LNCaP clone FGC (cell line): Measurements from ENCODE around the gene REL.

Experiments
- DNase-seq: peaks from one replicate; pipeline ENCODE4 v3.0.0-alpha.2; 2011; ENCODE audit warnings: low read depth
- H3K4me3 ChIP-seq: 2 replicates; pipeline ENCODE4 v1.5.1; 2011; ENCODE audit warnings: mild to moderate bottlenecking, low read depth, low read length, control low read depth
- TF ChIP-seq, protein P1 (sequence below): IDR thresholded peaks from 2 replicates; pipeline ENCODE4 v1.5.1; 2012; ENCODE audit warnings: mild to moderate bottlenecking; ENCODE audit not compliant: control insufficient read depth, insufficient read depth; ENCODE audit errors: extremely low read depth

Gene REL

DNA sequence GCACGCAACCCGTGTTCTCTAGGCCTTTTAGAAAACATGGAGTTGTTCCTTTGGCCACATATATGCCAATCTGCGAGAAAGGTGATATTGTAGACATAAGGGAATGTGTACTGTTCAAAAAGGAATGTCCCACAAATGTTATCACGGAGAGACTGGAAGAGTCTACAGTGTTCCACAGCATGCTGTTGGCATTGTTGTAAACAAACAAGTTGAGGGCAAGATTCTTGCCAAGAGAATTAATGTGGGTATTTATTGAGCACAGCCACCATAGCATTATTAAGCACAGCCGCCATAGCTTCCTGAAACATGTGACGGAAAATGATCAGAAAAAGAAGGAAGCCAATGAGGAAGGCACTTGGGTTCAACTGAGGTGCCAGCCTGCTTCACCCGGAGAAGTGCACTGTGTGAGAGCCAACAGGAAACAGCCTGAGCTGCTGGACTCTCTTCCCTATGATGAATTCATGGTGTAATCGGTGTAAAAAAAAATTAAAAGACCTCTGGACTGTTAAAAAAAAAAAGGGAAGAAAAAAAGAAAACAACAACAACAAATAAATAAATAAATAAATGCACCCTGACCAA, 29.0 kb upstream of the REL start:
- peak; percentile 52 for DNase-seq
- TF ChIP-seq, protein P1, sequence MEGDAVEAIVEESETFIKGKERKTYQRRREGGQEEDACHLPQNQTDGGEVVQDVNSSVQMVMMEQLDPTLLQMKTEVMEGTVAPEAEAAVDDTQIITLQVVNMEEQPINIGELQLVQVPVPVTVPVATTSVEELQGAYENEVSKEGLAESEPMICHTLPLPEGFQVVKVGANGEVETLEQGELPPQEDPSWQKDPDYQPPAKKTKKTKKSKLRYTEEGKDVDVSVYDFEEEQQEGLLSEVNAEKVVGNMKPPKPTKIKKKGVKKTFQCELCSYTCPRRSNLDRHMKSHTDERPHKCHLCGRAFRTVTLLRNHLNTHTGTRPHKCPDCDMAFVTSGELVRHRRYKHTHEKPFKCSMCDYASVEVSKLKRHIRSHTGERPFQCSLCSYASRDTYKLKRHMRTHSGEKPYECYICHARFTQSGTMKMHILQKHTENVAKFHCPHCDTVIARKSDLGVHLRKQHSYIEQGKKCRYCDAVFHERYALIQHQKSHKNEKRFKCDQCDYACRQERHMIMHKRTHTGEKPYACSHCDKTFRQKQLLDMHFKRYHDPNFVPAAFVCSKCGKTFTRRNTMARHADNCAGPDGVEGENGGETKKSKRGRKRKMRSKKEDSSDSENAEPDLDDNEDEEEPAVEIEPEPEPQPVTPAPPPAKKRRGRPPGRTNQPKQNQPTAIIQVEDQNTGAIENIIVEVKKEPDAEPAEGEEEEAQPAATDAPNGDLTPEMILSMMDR = no peak
- H3K4me3 ChIP-seq = no peak overlapping the region

DNA sequence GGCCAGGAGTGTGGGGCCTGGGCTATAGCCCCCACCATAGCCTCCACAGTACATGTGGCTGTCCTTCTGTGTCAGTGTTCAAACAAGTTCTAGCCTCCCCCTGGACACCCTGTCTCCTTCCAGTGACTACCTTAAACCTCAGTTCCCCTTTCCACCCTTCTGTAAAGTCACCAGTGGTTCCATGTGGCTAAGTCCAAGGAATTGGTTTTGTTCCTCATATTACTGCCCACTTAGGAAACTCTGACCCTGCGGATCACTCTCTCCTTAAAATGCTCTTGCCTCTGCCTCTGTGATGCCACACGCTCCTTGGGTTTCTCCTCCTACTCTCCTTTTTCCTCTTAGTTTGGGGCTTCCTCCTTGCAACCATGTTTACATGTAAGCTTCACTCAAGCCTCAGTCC, 27.8 kb upstream of the REL start:
- DNase-seq = no peak
- no peak overlapping the region for H3K4me3 ChIP-seq
- TF ChIP-seq, protein P1 = no peak

DNA sequence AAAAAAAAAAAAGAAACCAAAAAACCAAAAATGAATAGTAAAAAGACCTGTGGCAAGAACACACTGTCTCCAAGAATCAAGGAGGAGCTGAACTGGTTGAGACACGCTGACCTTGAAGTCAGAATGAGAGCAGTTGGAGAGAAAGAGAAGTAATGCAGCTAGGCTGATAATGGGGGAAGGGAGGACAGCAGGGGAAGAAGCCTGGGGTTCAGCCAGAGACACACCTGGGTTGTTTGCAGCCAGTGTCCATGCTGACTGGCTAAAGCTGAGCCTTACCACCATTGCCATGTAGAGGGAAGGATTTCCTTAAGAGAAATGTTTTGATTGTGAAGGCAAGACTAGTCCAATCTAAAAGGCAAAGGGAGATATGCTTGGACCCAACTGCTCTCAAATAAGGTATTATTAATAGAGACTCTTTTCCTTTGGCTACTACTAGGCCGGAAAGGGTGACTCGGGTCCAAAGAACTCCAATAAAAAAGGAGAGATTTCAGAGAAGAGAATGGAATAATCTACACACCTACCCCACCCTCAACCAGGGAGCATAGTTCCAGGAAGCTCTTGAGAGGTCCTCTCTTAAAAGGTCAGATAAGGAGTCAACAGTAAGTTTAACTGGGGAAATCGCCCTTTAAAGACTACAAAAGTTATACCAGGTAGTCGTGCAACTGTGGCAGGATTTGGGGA, 25.2 kb upstream of the REL start:
- DNase-seq = no peak
- TF ChIP-seq, protein P1 = no peak

DNA sequence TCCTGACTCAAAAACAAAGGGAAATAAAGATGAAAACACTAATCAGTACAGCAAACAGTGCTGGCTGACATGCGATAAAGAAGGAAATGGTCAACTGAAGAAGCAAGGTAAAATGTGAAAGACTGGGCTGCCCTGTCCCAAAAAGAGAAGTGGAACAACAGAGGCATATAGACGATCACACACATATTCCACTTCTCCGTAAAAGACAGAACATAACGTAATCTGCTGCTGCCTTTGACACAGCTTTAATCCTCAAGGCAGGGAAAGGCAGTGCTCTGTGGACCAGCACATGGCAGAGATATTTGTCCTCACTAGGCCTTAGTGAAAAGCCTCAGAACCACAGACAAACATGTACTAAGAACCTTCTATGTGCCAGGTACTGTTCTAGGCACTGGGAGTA, 24.3 kb upstream of the REL start:
- DNase-seq = no peak
- no peak overlapping the region for H3K4me3 ChIP-seq
- TF ChIP-seq, protein P1 = no peak

More for the DNA sequence above, 25.2 kb upstream of the REL start:
- no peak overlapping the region for H3K4me3 ChIP-seq

DNA sequence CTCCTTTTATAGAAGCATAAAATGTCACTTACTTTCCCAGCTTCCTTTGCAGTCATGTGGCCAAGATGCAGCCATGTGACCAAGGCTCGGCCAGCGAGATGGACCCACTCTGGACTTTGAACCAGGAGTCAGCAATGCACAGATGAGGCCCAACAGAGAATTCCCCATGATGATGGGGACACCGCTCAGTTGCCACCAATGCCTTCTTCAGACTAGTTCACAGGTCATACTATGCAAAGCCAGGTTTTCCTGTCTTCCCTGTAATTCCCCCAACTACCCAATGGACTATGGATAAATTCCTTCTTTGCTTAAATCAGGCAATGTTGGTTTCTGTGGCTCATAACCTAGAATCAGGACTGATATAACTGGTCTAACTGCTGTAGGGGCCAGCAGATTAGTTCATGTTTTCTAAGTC, 22.5 kb upstream of the REL start:
- TF ChIP-seq, protein P1 = no peak
- no peak overlapping the region for H3K4me3 ChIP-seq
- DNase-seq = peak; percentile 38

DNA sequence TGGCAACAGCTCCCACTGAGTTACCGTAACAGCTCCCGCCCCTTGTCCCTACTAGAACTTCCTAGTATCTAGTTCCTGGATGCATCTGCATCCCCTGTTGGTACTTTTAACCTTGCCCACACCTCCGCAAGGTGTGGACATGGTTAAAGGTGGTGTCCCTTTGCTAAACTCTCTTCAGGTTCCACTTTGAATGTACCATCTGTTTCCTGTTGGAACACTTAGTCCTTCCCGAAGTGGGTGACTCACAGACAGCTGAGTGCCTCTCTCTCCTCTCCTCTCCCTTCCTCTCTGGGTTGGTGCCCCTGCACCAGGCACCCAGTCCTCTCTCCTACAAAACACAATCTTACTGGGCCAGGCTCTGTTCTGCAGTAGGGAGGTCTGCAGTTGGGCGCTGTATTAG, 19.6 kb upstream of the REL start:
- no peak for DNase-seq
- H3K4me3 ChIP-seq = no peak overlapping the region

More for the DNA sequence above, 19.6 kb upstream of the REL start:
- TF ChIP-seq, protein P1 = no peak
